ENCODE results near the gene LAMB1. TPM values are rescaled to one million over a fixed set of nuclear protein-coding genes. Genes with fewer than 3 reads are reported as not detected.
"Not testable (repeated sequence)": the region's sequence is repeated elsewhere in the genome, so short reads cannot be mapped to it uniquely, and the experiment has no call there.

LAMB1 gene
- total RNA-seq, 1 donor from 2014 or later = 303 TPM

- intact Hi-C loops (cut with DNase I); DNase-seq (ENCODE audit: low spot score); ATAC-seq: not testable (repeated sequence)
Measured at GRCh38 chr7:107956950-107957349, 46.0 kb downstream of the LAMB1 start.

GRCh38 chr7:107955394-107955793 is 47.6 kb downstream of the LAMB1 start:
- ATAC-seq (no peak), DNase-seq (ENCODE audit: low spot score) (no peak)
- intact Hi-C loops (cut with DNase I) = no loop called here

GRCh38 chr7:107953924-107954303 is 49.0 kb downstream of the LAMB1 start:
- intact Hi-C loops (cut with DNase I) = no loop called here
- DNase-seq (ENCODE audit: low spot score) = no peak
- ATAC-seq = no peak

DNA sequence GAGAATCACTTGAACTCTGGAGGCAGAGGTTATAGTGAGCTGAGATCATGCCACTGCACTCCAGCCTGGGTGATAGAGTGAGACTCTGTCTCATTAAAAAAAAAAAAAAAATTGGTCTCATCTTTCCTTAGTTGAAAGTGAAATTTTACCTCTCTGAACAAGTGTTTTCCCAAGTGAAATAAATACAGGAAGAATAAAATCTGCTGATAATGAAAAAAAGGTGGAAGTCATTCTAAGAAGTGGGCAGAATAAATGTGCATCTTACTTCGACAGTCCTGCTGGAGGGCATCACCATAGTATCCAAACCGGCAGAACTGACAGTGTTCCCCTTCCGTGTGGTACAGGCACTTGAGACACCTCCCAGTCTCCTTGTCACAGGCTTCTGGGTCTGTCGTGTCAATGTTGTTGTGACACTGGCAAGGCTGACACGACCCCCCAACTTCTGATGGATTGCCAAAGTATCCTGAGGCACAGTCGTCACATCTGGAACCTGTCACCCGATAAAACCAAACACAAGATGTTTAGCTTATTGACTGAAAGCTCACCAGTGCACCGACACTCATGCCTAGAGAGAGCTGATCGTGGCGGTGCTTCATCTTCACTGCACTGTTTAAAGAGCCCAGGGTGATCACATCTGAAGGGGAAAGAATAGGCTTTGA is 49.6 kb downstream of the LAMB1 start:
- no peak for DNase-seq (ENCODE audit: low spot score)
- ATAC-seq = no peak
- intact Hi-C loops (cut with DNase I) = no loop called here

DNA sequence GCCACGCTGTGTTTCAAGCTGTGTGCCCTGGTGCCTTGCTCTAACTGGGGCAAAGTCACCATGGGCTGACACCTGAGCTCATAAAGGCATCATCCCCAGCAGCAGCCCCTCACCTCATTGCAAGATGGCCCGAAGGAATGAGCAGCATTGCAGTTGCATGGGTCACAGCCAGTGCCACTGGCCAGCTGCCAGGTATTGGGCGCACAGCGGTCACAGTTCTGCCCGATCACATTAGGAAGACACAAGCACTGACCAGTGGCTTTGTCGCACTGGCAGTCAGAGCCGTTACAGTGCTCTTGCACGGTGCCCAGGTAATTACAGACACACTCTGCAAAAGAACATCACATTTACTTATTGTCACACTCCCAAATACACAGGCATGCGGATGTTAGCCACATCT is 51.1 kb downstream of the LAMB1 start:
- DNase-seq (ENCODE audit: low spot score) (no peak), ATAC-seq (no peak)
- intact Hi-C loops (cut with DNase I) = no loop called here

- intact Hi-C loops (cut with DNase I) = no loop called here
- ATAC-seq (no peak), DNase-seq (ENCODE audit: low spot score) (no peak)
Measured at GRCh38 chr7:107951172-107951787, 51.7 kb downstream of the LAMB1 start.

- no peak for DNase-seq (ENCODE audit: low spot score)
- intact Hi-C loops (cut with DNase I) = no loop called here
- ATAC-seq = no peak
Measured at GRCh38 chr7:107949443-107949935, 53.5 kb downstream of the LAMB1 start.

GRCh38 chr7:107948645-107949442 is 54.1 kb downstream of the LAMB1 start:
- intact Hi-C loops (cut with DNase I) = no loop called here
- ATAC-seq = peak; percentile 53
- no peak for DNase-seq (ENCODE audit: low spot score)

DNA sequence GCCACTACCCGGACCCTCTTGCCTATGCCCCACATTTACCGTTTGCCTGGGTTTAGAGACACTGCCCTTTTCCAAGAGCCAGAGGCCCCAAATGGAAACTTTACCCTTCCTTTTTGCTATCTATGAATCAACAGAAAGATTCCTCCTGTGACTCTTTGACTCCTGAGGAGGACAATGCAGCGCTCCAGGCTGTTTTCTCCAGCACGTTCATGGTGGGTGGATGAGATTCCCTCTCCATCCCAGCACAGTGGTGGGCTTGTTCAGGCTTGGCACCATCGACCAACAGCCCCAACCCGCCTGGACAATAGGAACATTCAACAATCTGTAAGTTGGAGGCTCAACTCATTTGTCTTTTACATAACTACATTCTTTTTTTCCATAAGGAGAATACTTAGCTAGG is 56.1 kb downstream of the LAMB1 start:
- intact Hi-C loops (cut with DNase I) = no loop called here
- ATAC-seq = peak; percentile 67

DNA sequence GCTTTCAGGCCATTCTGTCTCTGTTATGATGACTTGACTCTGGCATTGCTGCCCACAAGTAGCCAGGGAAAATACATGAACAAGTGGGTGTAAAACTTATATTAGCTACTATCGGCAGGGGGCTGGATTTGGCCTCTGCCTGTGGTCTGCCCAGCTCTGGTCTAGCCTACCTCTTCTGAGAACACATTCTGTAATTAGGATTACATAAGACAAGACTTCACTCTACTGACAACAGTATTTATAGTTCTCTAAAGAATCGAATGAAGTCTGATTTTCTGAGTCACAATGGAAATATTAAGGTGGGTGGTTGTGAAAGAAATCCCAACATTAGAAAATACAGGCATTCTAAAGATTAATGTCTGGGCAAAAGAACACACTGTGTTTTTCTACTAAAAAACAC is 56.5 kb downstream of the LAMB1 start:
- ATAC-seq = peak; percentile 11
- intact Hi-C loops (cut with DNase I) = no loop called here
- no peak for DNase-seq (ENCODE audit: low spot score)

More for the DNA sequence above, 56.1 kb downstream of the LAMB1 start:
- DNase-seq (ENCODE audit: low spot score) = no peak

- intact Hi-C loops (cut with DNase I) = no loop called here
- ATAC-seq (no peak), DNase-seq (ENCODE audit: low spot score) (no peak)
Measured at GRCh38 chr7:107945332-107945731, 57.6 kb downstream of the LAMB1 start.

GRCh38 chr7:107944411-107945169 is 58.4 kb downstream of the LAMB1 start:
- DNase-seq (ENCODE audit: low spot score) (no peak), ATAC-seq (no peak)
- intact Hi-C loops (cut with DNase I) = no loop called here

GRCh38 chr7:107943018-107943417 is 59.9 kb downstream of the LAMB1 start:
- DNase-seq (ENCODE audit: low spot score) = no peak
- ATAC-seq = no peak
- intact Hi-C loops (cut with DNase I) = no loop called here

GRCh38 chr7:107940951-107941350 is 62.0 kb downstream of the LAMB1 start:
- ATAC-seq = no peak
- intact Hi-C loops (cut with DNase I) = no loop called here

GRCh38 chr7:107939573-107940489 is 63.1 kb downstream of the LAMB1 start:
- intact Hi-C loops (cut with DNase I) = no loop called here
- DNase-seq (ENCODE audit: low spot score) = no peak
- peak; percentile 74 for ATAC-seq

More at GRCh38 chr7:107940951-107941350, 62.0 kb downstream of the LAMB1 start:
- no peak for DNase-seq (ENCODE audit: low spot score)

GRCh38 chr7:107938456-107939250 is 64.3 kb downstream of the LAMB1 start:
- ATAC-seq (peak; percentile 58), DNase-seq (ENCODE audit: low spot score) (no peak)
- intact Hi-C loops (cut with DNase I) = no loop called here

DNA sequence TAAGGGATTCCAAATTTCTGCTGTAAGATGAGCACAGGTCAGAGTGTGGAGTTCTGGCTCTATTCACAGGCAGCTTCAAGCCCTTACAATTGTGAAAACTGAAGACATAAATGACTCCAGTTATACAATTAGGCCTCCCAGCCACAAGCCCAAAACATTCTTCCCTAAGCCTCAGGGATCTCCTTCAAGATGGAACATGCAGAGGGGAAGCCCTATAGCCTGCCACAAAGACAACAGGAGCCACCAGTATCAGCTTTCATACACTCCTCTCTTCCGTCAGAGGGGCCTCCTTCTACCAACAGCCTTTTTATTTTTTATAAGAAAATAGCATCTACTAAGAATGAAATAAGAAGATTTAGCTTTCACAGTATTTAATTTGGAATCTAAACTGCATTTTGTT is 65.4 kb downstream of the LAMB1 start:
- DNase-seq (ENCODE audit: low spot score) (no peak), ATAC-seq (peak; percentile 7)
- intact Hi-C loops (cut with DNase I) = no loop called here

Data from sciatic nerve (tissue), 2 donors.